GM12891 (cell line): ENCODE data around the gene GVQW3. TPM values are rescaled to one million over a fixed set of nuclear protein-coding genes. Genes with fewer than 3 reads are reported as not detected.

Experiments
- DNase-seq: peaks from one replicate; pipeline ENCODE4 v3.0.0; 2011; ENCODE audit warnings: low spot score; ENCODE audit not compliant: insufficient read length
- FAIRE-seq: peaks from 2 replicates; lab custom pipeline; 2011; peaks lifted over from hg19 to GRCh38; lab: Jason Lieb, UNC
- PAX5 ChIP-seq: IDR thresholded peaks from 2 replicates; pipeline ENCODE4 v1.6.1; 2011; ENCODE audit warnings: low read length, moderate library complexity, mild to moderate bottlenecking; ENCODE audit not compliant: insufficient read depth, severe bottlenecking
- POLR2A ChIP-seq: IDR thresholded peaks from 2 replicates; pipeline ENCODE4 v1.6.1; 2011; ENCODE audit warnings: low read depth, low read length, control low read depth
- POLR2AphosphoS5 ChIP-seq: IDR thresholded peaks from 2 replicates; pipeline ENCODE4 v1.6.1; 2011; ENCODE audit warnings: low read depth, low read length, control low read depth
- POU2F2 ChIP-seq: IDR thresholded peaks from 2 replicates; pipeline ENCODE4 v1.6.1; 2011; ENCODE audit warnings: low read depth, mild to moderate bottlenecking, control low read depth, low read length, moderate library complexity
- SPI1 ChIP-seq: IDR thresholded peaks from 2 replicates; pipeline ENCODE4 v1.6.1; 2011; ENCODE audit warnings: low read depth, low read length, control low read depth
- TAF1 ChIP-seq: IDR thresholded peaks from 2 replicates; pipeline ENCODE4 v1.6.1; 2011; ENCODE audit warnings: low read depth, low read length, control low read depth
- polyA plus RNA-seq: library from polyadenylated mRNA; unstranded; fragments of >200 nt; gene quantifications from one replicate; pipeline ENCODE4 v1.2.1, GENCODE V29; 2012; ENCODE audit warnings: low read depth, missing spikeins, inconsistent platforms; ENCODE audit not compliant: missing spikeins

The GVQW3 gene
- polyA plus RNA-seq = 0.30 TPM

DNA sequence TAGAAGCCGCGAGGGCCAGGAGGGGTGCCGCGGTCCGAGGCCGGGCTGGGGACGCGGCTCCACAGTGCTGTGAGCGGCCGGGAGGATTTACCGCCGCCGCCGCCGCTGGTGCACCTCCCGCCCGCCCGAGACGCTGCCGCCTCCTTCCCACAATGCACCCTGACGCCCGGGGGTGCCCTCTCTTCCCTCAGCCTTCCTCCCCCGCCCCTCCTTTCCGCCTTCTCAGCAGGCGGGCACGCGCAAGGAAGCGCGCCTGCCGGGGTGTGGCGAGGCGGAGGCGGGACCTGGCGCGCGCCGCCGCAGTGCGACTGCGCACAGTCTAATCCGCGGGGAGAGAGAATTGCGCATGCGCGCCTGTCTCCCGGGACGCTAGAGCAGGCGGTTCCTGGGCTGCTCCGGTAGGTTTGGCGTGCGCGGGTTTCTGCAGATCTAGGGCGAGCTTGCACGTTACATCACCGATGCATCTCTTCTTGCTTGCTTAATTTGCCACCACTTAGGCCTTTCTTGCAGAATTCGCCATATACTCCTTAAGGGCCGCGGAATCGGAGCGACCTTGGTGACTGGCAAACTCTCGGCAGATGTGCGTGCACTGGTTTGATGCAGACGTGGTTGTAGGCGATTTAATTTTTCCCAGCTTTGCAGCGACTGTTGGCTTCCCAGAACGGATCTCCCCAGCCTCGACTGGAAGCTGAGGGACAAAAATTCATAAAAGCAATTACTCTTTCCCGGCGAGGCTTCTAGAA, at the start of gene GVQW3, which contains the start of gene THAP12:
TSS of gene GVQW3 (plus strand) at position 347 of the 743 bp plus-strand sequence. CDS start 506 bp downstream, outside the sequence.
TSS of gene THAP12 (minus strand) at position 156 of the 743 bp plus-strand sequence. CDS start 296 bp downstream, outside the sequence.
- no peak for TF ChIP-seq TAF1
- peak; percentile 39; the same call in 1 of the 2 replicates for TF ChIP-seq SPI1
- 0 out of 2 replicates have a peak, but pooled peaks have one; percentile 28 for TF ChIP-seq POLR2AphosphoS5
- TF ChIP-seq PAX5 = no peak
- TF ChIP-seq POU2F2 = 0 out of 2 replicates have a peak, but pooled peaks have one; percentile 20
- no peak for TF ChIP-seq POLR2A
- DNase-seq = peak; percentile 93
- peak; percentile 98 for FAIRE-seq

DNA sequence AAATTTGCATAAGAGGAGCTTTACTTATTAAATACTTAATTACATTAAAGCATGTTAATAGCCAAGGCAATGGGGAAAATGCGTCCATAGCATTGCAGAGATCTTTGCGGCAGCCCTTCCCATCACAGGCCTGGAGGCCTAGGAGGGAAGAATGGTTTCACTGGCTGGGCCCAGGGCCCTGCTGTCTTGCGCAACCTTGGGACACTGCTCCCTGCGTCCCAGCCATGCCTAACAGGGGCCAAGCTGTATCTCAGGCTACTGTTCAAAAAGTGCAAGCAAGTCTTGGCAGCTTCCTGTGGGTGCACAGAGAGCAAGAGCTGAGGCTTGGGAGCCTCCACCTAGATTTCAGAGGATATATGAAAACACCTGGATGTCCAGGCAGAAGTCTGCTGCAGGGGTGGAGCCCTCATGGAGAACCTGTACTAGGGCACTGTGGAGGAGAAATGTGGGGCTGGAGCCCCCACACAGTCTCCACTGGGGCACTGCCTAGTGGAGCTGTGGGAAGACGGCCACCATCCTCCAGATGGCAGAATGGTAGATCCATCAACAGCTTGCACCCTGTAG, 46.2 kb upstream of the GVQW3 start:
- FAIRE-seq (no peak), DNase-seq (no peak)
- TF ChIP-seq POU2F2 = no peak
- TF ChIP-seq PAX5 = no peak
- no peak for TF ChIP-seq TAF1
- no peak for TF ChIP-seq SPI1
- TF ChIP-seq POLR2AphosphoS5 = no peak
- no peak for TF ChIP-seq POLR2A

DNA sequence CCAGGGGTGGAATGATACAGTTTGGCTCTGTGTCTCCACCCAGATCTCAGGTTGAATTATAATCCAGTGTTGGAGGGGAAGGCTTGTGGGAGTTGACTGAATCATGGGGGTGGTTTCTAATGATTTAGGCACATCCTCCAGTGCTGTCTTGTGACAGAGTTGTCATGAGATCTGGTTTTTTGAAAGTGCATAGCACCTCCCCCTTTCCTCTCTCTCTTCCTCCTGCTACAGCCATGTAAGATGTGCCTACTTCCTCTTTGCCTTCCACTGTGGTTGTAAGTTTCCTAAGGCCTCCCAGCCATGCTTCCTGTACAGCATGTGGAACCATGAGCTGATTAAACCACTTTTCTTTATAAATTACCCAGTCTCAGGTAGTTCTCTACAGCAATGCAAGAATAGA, 45.3 kb upstream of the GVQW3 start:
- no peak for TF ChIP-seq SPI1
- TF ChIP-seq POU2F2 = no peak
- TF ChIP-seq TAF1 = no peak
- TF ChIP-seq POLR2AphosphoS5 = no peak
- no peak for TF ChIP-seq POLR2A
- no peak for TF ChIP-seq PAX5
- DNase-seq = no peak
- no peak for FAIRE-seq

DNA sequence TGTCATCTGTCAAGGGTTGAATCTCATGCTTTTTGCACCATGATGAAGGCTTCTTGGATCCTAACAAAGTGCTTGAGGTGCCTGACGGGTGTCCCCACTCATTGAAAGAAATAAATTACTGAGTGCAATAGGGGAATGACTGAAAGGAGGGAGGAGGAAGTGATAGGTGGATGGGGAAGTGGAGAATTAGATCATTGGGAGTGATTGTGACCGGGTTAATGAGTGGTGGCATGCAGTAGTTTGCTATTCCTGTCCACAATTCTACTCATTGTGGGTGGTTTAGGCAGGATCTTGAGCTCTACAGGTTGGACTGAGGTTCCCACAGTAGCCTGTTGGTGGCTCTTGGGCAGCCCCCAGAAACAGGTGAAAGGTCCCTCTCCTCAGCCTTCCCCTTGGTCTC, 44.5 kb upstream of the GVQW3 start:
- FAIRE-seq = no peak
- no peak for TF ChIP-seq SPI1
- TF ChIP-seq POU2F2 = no peak
- no peak for TF ChIP-seq POLR2A
- TF ChIP-seq PAX5 = no peak
- no peak for TF ChIP-seq POLR2AphosphoS5
- no peak for TF ChIP-seq TAF1

DNA sequence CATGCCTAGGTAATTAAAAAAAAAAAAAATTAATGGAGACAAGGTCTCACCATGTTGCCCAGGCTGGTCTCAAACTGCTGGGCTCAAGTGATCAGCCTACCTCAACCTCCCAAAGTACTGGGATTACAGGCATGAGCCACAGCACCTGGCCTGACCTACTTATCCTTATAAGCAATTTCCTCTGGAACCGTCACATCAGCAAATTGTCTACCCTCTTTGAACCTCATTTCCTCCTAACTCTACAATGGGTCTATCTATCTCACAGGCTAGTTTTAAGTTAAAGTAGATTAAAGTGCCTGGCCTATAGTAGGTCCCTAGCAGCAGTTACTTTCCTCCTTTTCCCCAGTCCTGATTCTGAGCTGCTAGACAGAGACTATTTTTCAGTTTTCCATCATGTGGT, 43.7 kb upstream of the GVQW3 start:
- TF ChIP-seq POLR2AphosphoS5 (no peak), POU2F2 (no peak), POLR2A (no peak), PAX5 (no peak), TAF1 (no peak), SPI1 (no peak)
- no peak for DNase-seq
- no peak for FAIRE-seq

More for the DNA sequence above, 44.5 kb upstream of the GVQW3 start:
- DNase-seq = no peak

DNA sequence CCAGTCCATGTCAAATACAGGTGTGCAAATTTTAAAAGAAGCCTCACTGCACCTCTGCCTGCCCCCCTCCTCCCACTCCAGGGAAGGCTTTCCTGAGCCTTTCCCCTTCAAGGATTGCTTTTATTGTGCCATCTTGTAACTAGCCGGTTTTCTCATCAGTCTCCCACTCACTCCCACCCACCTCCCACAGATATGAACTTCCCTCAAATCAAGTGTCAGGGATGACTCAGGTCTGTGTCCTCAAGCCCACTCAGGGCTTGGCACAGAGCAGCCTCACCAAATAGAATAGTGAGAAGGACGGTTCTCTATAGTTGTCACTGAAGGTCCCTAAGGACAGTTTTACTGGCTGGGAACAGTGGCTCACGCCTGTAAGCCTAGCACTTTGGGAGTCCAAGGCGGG, 43.2 kb upstream of the GVQW3 start:
- DNase-seq (no peak), FAIRE-seq (no peak)
- no peak for TF ChIP-seq POLR2AphosphoS5
- TF ChIP-seq PAX5 = no peak
- TF ChIP-seq POLR2A = no peak
- no peak for TF ChIP-seq SPI1
- TF ChIP-seq POU2F2 = no peak
- no peak for TF ChIP-seq TAF1

DNA sequence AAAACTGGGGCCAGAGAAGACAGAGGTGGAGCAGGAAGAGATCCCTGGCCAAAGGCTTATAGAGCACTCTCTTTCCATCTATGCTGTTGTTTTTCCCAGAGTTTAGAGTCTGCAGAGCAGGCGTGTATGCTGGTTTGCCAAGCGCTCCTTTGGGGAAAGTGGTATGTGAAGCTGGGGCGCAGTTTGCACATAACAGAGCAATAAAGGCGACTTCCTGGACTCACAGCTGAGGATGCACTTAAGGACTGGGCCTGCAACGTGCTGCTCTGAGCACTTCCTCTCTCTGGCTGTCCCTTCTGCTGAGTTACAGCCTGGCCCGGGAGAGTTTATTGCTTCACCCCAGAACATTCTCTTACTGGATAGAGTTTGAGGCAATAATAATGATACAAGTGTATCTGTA, 41.9 kb upstream of the GVQW3 start:
- TF ChIP-seq POLR2AphosphoS5 (no peak), SPI1 (peak; percentile 74)
- FAIRE-seq (no peak), DNase-seq (no peak)

DNA sequence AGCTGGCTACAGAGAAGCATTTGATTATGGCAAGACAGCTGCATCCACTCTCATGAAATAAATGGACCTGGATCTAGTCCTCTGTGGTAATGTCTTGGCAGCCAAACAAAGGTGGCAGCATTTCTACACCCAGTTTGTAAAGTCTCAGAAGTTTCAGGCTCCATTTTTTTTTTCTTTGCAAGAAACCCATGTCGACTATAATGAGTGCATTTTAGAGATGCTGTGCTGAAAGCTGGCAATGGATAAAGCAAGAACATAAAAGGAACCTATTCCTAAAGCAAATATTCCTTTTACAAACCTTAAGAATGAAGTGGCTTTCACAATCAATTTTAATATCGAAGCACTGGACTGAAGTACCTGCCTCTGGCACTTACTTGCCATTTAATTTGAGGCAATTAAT, 33.7 kb upstream of the GVQW3 start:
- DNase-seq (no peak), FAIRE-seq (no peak)
- TF ChIP-seq POLR2AphosphoS5 = no peak

DNA sequence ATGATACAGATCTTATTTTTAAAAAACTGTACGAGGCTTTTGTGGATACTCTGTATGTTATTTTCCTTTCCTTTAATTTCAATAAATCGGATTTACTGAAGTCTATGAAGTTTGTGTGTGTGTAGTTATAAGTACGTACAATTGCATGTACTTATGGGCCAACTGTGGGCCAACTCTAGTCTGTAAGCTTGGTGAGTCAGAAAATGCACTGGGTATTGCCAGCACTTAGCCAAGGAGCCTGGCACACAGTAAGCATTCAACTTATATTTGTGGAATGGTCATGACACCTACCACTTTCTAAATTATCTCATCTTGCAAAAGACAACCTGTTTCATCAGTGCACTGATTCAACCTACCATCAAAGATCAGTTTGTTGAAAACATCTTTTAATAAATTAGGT, 32.8 kb upstream of the GVQW3 start:
- FAIRE-seq (no peak), DNase-seq (no peak)
- TF ChIP-seq POLR2AphosphoS5 (no peak), POU2F2 (no peak), PAX5 (no peak), POLR2A (no peak), TAF1 (no peak), SPI1 (no peak)

DNA sequence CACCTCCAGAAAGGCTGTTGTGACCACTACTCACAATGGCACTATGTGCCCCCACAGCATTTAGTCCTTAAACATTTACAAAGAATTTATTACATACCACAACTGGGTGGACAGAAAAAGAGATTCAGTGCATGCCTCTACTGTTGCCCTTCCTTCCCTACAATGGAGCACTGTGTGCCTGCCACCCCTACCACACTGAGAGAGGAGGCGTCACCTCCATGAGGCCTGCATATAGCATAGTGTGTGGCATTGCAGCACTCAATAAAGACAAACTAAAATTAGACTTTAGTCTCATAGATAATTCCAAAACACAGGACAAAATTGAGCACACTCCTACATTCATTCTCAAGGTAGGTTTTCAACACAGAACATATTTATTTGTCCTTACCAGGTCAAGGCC, 26.0 kb upstream of the GVQW3 start:
- no peak for TF ChIP-seq POU2F2
- TF ChIP-seq POLR2A = no peak
- TF ChIP-seq TAF1 = no peak
- no peak for TF ChIP-seq PAX5
- no peak for TF ChIP-seq POLR2AphosphoS5
- TF ChIP-seq SPI1 = no peak
- DNase-seq (no peak), FAIRE-seq (no peak)
